K562 (cell line): Measurements from ENCODE around the gene CCNL1. TPM values are rescaled to one million over a fixed set of nuclear protein-coding genes. Genes with fewer than 3 reads are reported as not detected.

Source experiments
- CCNT2 ChIP-seq: IDR thresholded peaks from 2 replicates; pipeline ENCODE4 v1.6.1; 2011; ENCODE audit warnings: borderline replicate concordance, low read depth, mild to moderate bottlenecking, moderate library complexity, mixed read lengths, low read length; ENCODE audit not compliant: insufficient read length; ENCODE audit errors: extremely low read depth
- CHD4 ChIP-seq: fragments of 200-600 bp; sonication (generic); IDR thresholded peaks from 3 replicates; pipeline ENCODE4 v1.6.1; 2012; ENCODE audit warnings: low read depth, mild to moderate bottlenecking, mixed read lengths, low read length, inconsistent platforms; ENCODE audit not compliant: insufficient read depth, insufficient replicate concordance, poor library complexity, severe bottlenecking
- CSDE1 ChIP-seq, 2 experiments: fragments of 450-650 bp; IDR thresholded peaks; 2 replicates each; pipeline ENCODE4 v1.6.1; 2016; ENCODE audit warnings: mild to moderate bottlenecking in 1 of 2
- DNMT1 ChIP-seq: fragments of 450-650 bp; IDR thresholded peaks from 2 replicates; pipeline ENCODE4 v1.6.1; 2016; ENCODE audit warnings: antibody characterized with exemption, mild to moderate bottlenecking
- EWSR1 ChIP-seq: fragments of 450-650 bp; IDR thresholded peaks from 2 replicates; pipeline ENCODE4 v1.6.1; 2018; ENCODE audit warnings: borderline replicate concordance, mild to moderate bottlenecking, low read depth, moderate library complexity; ENCODE audit not compliant: partially characterized antibody
- FOXA1 ChIP-seq: fragments of 450-650 bp; IDR thresholded peaks from 2 replicates; pipeline ENCODE4 v1.6.1; 2016; ENCODE audit warnings: mild to moderate bottlenecking, borderline replicate concordance
- GABPA ChIP-seq: fragments of 200-800 bp; sonication (Bioruptor generic); conservative IDR thresholded peaks from 2 replicates; pipeline ENCODE4 v1.6.1; 2016; ENCODE audit warnings: low read depth, missing genetic modification characterization, missing compliant biosample characterization
- HDAC6 ChIP-seq: IDR thresholded peaks from 2 replicates; pipeline ENCODE4 v1.6.1; 2012; ENCODE audit warnings: low read depth, mild to moderate bottlenecking, control low read depth, inconsistent platforms, low read length, moderate library complexity
- KDM5B ChIP-seq: fragments of 200-600 bp; sonication (generic); IDR thresholded peaks from 2 replicates; pipeline ENCODE4 v1.6.1; 2012; ENCODE audit warnings: low read depth, mild to moderate bottlenecking, moderate library complexity, low read length, control low read depth, inconsistent platforms; ENCODE audit not compliant: insufficient replicate concordance
- L3MBTL2 ChIP-seq: fragments of 450-650 bp; IDR thresholded peaks from 2 replicates; pipeline ENCODE4 v1.6.1; 2016; ENCODE audit warnings: mild to moderate bottlenecking, moderate library complexity
- MEF2A ChIP-seq: IDR thresholded peaks from 2 replicates; pipeline ENCODE4 v1.6.1; 2011; ENCODE audit warnings: low read depth, mild to moderate bottlenecking, low read length, moderate library complexity; ENCODE audit not compliant: control insufficient read depth
- MYNN ChIP-seq, 2 experiments: sonication (generic); formaldehyde crosslinking in 1 of 2; IDR thresholded peaks; 2 replicates each; pipeline versions ENCODE4 v1.5.0 to v1.6.1; 2016 to 2020; ENCODE audit warnings: antibody characterized with exemption in 1 of 2, missing genetic modification reagents in 1 of 2
- NBN ChIP-seq: fragments of 450-650 bp; IDR thresholded peaks from 2 replicates; pipeline ENCODE4 v1.6.1; 2016; ENCODE audit warnings: low read depth, mild to moderate bottlenecking
- NCOA6 ChIP-seq: fragments of 450-650 bp; IDR thresholded peaks from 2 replicates; pipeline ENCODE4 v1.6.1; 2017; ENCODE audit warnings: mild to moderate bottlenecking
- NFIC ChIP-seq: fragments of 450-650 bp; IDR thresholded peaks from 2 replicates; pipeline ENCODE4 v1.6.1; 2017; ENCODE audit warnings: mild to moderate bottlenecking, inconsistent platforms
- PCBP1 ChIP-seq: fragments of 200-400 bp; formaldehyde crosslinking; IDR thresholded peaks from 2 replicates; pipeline ENCODE4 v1.6.1; 2018; ENCODE audit warnings: mild to moderate bottlenecking, low read depth, low read length; ENCODE audit not compliant: poor library complexity, severe bottlenecking
- RBM39 ChIP-seq: fragments of 200-400 bp; formaldehyde crosslinking; optimal IDR thresholded peaks from 2 replicates; pipeline ENCODE3; 2018; ENCODE audit warnings: low read depth, low read length
- SRSF7 ChIP-seq: fragments of 200-400 bp; formaldehyde crosslinking; optimal IDR thresholded peaks from 2 replicates; pipeline ENCODE3; 2017; ENCODE audit warnings: mild to moderate bottlenecking, low read depth, low read length
- TARDBP ChIP-seq: fragments of 450-650 bp; IDR thresholded peaks from 2 replicates; pipeline ENCODE4 v1.6.1; 2016
- TEAD4 ChIP-seq, 2 experiments: sonication (generic) in 1 of 2; formaldehyde crosslinking in 1 of 2; IDR thresholded peaks; 2 replicates each; pipeline versions ENCODE4 v1.6.1 to v1.8.0; 2012 to 2022; ENCODE audit warnings: borderline replicate concordance in 1 of 2, inconsistent platforms in 1 of 2, low read length in 1 of 2, mild to moderate bottlenecking in 1 of 2, missing genetic modification reagents in 1 of 2
- YBX1 ChIP-seq: fragments of 450-650 bp; IDR thresholded peaks from 2 replicates; pipeline ENCODE4 v1.7.1; 2016; ENCODE audit warnings: mild to moderate bottlenecking
- YY1 ChIP-seq, 3 experiments: IDR thresholded peaks; 2 replicates each; pipeline ENCODE4 v1.6.1; 2011; ENCODE audit warnings: low read length in 2 of 3, mild to moderate bottlenecking in 2 of 3, moderate library complexity in 2 of 3, borderline replicate concordance in 1 of 3, control low read depth in 1 of 3, low read depth in 1 of 3; ENCODE audit not compliant: insufficient read depth in 3 of 3, insufficient replicate concordance in 2 of 3, control insufficient read depth in 1 of 3, insufficient read length in 1 of 3; ENCODE audit errors: extremely low read depth in 1 of 3
- polyA plus RNA-seq, 8 experiments: library from polyadenylated mRNA; depleted of rRNA in 4 of 8; stranded (reverse) in 5 of 8; unstranded in 3 of 8; fragments of >200 nt; fragmentation: Nextera tagmentation in 2 of 8; fragmentation: Illumina TruSeq in 1 of 8; extraction: Ambion mirVana in 2 of 8; extraction: Trizol in 1 of 8; gene quantifications; 2 replicates each; pipeline versions ENCODE4 v1.2.1 to v1.2.3, GENCODE V29; 2011 to 2014; ENCODE audit warnings: inconsistent platforms in 1 of 8, missing spikeins in 1 of 8
- total RNA-seq, 7 experiments: library from RNA; depleted of rRNA in 6 of 7; stranded (reverse); fragments of >200 nt in 6 of 7; fragmentation: Illumina TruSeq in 2 of 7; extraction: Trizol in 2 of 7; gene quantifications; 2 replicates each; pipeline versions ENCODE4 v1.2.1 to v1.2.3, GENCODE V29; 2011 to 2021; ENCODE audit warnings: low replicate concordance in 1 of 7
- TF ChIP-seq, protein P1 (sequence below): IDR thresholded peaks from 2 replicates; pipeline ENCODE4 v1.6.1; 2016; ENCODE audit warnings: missing genetic modification characterization, missing compliant biosample characterization
- TF ChIP-seq, protein P2 (sequence below): sonication (generic); IDR thresholded peaks from 2 replicates; pipeline ENCODE4 v1.6.1; 2016

CCNL1 gene
- total and polyA plus RNA-seq, 9 of the 15 experiments (the other 6 are each of a cell fraction or from before 2014, with no cell fraction given) = 16.1 to 186 (median 132) TPM

DNA sequence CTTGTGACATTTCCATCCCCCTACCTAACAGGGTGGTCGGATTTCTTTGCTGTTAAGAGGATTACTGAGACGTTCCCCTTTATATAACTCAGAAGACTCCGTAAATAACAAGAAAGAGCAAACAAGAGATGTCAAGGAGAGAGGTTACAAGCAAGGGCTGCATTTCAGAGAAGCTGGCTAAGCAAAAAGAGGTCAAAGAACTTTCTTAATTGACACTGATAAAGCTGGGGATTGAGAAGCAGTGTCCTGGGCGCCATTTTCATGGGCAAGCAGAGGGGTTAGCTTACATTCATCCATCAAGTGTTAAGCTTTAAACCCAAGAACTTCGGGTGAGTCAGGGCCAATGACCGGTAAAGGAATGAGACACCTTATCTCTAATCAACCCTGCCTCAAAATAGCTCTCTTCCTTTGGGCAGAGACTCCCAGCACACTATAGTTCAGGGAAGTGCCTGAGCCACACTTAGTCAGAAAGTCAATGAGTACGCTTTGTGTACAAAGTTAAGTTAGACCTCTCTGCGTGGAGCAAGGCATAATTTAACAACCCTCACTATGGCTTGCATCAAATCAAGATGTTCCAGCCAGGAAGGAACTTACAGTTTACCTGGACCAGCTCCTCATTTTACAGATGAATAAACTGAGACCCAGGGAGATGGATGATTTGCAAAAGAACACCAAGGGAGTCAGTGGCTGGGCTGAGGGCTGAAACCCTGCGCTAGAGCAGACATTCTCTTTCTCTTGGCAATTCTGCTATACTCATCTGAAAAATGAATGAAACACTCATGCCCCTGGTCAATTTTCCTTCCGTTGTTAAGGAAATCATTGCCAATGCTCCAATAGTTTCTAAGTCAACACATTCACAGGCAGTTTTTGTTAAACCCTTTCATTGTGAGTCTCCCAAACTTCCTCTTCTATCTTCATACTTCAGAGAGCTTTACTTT, 44.6 kb downstream of the CCNL1 start (continued):
- TF ChIP-seq, protein P1, sequence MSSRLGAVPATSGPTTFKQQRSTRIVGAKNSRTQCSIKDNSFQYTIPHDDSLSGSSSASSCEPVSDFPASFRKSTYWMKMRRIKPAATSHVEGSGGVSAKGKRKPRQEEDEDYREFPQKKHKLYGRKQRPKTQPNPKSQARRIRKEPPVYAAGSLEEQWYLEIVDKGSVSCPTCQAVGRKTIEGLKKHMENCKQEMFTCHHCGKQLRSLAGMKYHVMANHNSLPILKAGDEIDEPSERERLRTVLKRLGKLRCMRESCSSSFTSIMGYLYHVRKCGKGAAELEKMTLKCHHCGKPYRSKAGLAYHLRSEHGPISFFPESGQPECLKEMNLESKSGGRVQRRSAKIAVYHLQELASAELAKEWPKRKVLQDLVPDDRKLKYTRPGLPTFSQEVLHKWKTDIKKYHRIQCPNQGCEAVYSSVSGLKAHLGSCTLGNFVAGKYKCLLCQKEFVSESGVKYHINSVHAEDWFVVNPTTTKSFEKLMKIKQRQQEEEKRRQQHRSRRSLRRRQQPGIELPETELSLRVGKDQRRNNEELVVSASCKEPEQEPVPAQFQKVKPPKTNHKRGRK (tag) = no peak
- TF ChIP-seq TARDBP (no peak), MEF2A (peak; percentile 89), NFIC (no peak), TEAD4 (IDR thresholded peaks at IDR 0.05; ENCODE audit: low read length) (peak; percentile 53; the same call in 1 of the 2 replicates), TEAD4 (CRISPR knock-in tag; IDR thresholded peaks at IDR 0.05; ENCODE audit: borderline replicate concordance) (no peak), HDAC6 (no peak), L3MBTL2 (peak; percentile 59; the same call in 1 of the 2 replicates), CSDE1 (IDR thresholded peaks at IDR 0.05) (no peak), MYNN (IDR thresholded peaks at IDR 0.05) (no peak), MYNN (CRISPR knock-in tag; IDR thresholded peaks at IDR 0.05) (no peak), GABPA (tag) (peak; percentile 37; the same call in 1 of the 2 replicates), FOXA1 (no peak), NCOA6 (no peak), YY1 (IDR thresholded peaks at IDR 0.05; ENCODE audit: borderline replicate concordance in 1 of 3, control insufficient read depth in 1 of 3, extremely low read depth in 1 of 3, insufficient read depth in 3 of 3, insufficient read length in 1 of 3, insufficient replicate concordance in 2 of 3, low read depth in 1 of 3, low read length in 2 of 3) (peak in 1 of 3 experiments; percentile 90), CHD4 (peak; percentile 67), SRSF7 (no peak), RBM39 (no peak), EWSR1 (no peak), YBX1 (no peak), DNMT1 (no peak), PCBP1 (no peak), KDM5B (peak; percentile 51), NBN (peak; percentile 79; the same call in 1 of the 2 replicates), CCNT2 (peak; percentile 56)
- TF ChIP-seq, protein P2, sequence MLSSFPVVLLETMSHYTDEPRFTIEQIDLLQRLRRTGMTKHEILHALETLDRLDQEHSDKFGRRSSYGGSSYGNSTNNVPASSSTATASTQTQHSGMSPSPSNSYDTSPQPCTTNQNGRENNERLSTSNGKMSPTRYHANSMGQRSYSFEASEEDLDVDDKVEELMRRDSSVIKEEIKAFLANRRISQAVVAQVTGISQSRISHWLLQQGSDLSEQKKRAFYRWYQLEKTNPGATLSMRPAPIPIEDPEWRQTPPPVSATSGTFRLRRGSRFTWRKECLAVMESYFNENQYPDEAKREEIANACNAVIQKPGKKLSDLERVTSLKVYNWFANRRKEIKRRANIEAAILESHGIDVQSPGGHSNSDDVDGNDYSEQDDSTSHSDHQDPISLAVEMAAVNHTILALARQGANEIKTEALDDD = peak; percentile 86
